Fibroblast of lung (primary cell): Measurements from ENCODE around the gene FKBP15. TPM values are rescaled to one million over a fixed set of nuclear protein-coding genes. Genes with fewer than 3 reads are reported as not detected.

ENCODE experiments used
- DNase-seq, 2 donors: peaks; one replicate each; pipeline versions ENCODE4 v3.0.0 to v3.0.0-alpha.2; 2010; ENCODE audit warnings: low read depth in 2 of 2
- H2AFZ ChIP-seq: 2 replicates; pipeline ENCODE4 v1.5.1; 2012; ENCODE audit warnings: low read length, control low read depth, inconsistent platforms
- H3K27ac ChIP-seq: 2 replicates; pipeline ENCODE4 v1.5.1; 2011; ENCODE audit warnings: low read length, control low read depth; ENCODE audit not compliant: insufficient read depth
- H3K27me3 ChIP-seq: 2 replicates; pipeline ENCODE4 v1.5.1; 2011; ENCODE audit warnings: mild to moderate bottlenecking, low read length; ENCODE audit not compliant: control insufficient read depth, insufficient read depth
- H3K36me3 ChIP-seq: 2 replicates; pipeline ENCODE4 v1.5.1; 2011; ENCODE audit warnings: low read length; ENCODE audit not compliant: control insufficient read depth, insufficient read depth
- H3K4me1 ChIP-seq: 2 replicates; pipeline ENCODE4 v1.5.1; 2011; ENCODE audit warnings: low read length; ENCODE audit not compliant: control insufficient read depth, insufficient read depth; ENCODE audit errors: extremely low read depth
- H3K4me2 ChIP-seq: 2 replicates; pipeline ENCODE4 v1.5.1; 2011; ENCODE audit warnings: low read length, control low read depth; ENCODE audit not compliant: insufficient read depth; ENCODE audit errors: extremely low read depth
- H3K4me3 ChIP-seq, 4 experiments: fragments of 200-600 bp in 1 of 4; sonication (generic) in 1 of 4; replicated peaks in 1 of 4; 2 replicates each; pipeline ENCODE4 v1.5.1; 2011 to 2016; ENCODE audit warnings: low read length in 4 of 4, low read depth in 3 of 4, mild to moderate bottlenecking in 3 of 4, control low read depth in 2 of 4, inconsistent platforms in 1 of 4, mixed read lengths in 1 of 4; ENCODE audit not compliant: insufficient read depth in 1 of 4; ENCODE audit errors: control extremely low read depth in 1 of 4
- H3K79me2 ChIP-seq: 2 replicates; pipeline ENCODE4 v1.5.1; 2012; ENCODE audit warnings: mild to moderate bottlenecking, low read length, inconsistent platforms; ENCODE audit not compliant: control insufficient read depth, insufficient read depth
- H3K9ac ChIP-seq: 2 replicates; pipeline ENCODE4 v1.5.1; 2011; ENCODE audit warnings: mild to moderate bottlenecking, low read length, control low read depth; ENCODE audit not compliant: insufficient read depth
- H3K9me3 ChIP-seq: 2 replicates; pipeline ENCODE4 v1.5.1; 2012; ENCODE audit warnings: low read depth, low read length; ENCODE audit not compliant: control insufficient read depth, insufficient read depth
- H4K20me1 ChIP-seq: 2 replicates; pipeline ENCODE4 v1.5.1; 2011; ENCODE audit warnings: low read length; ENCODE audit not compliant: control insufficient read depth, insufficient read depth; ENCODE audit errors: extremely low read depth
- CTCF ChIP-seq, 2 donors: IDR thresholded peaks in 1 of 2; conservative IDR thresholded peaks in 1 of 2; 1 replicate in 1 of 2; 2 replicates in 1 of 2; pipeline ENCODE4 v1.5.1; 2011 to 2012; ENCODE audit warnings: low read length in 2 of 2, control low read depth in 1 of 2, inconsistent platforms in 1 of 2, low read depth in 1 of 2, mild to moderate bottlenecking in 1 of 2
- EZH2 ChIP-seq: IDR thresholded peaks from 2 replicates; pipeline ENCODE4 v1.5.1; 2012; ENCODE audit warnings: low read length, control low read depth, mild to moderate bottlenecking; ENCODE audit errors: missing control alignments
- polyA plus RNA-seq, 2 donors: library from polyadenylated mRNA; depleted of rRNA in 1 of 2; stranded (reverse) in 1 of 2; unstranded in 1 of 2; fragments of >200 nt; gene quantifications; 2 replicates each; pipeline ENCODE4 v1.2.1, GENCODE V29; 2011 to 2012; ENCODE audit warnings: missing spikeins in 1 of 2
- total RNA-seq: library from RNA; depleted of rRNA; stranded (reverse); fragments of >200 nt; gene quantifications from 2 replicates; pipeline ENCODE4 v1.2.1, GENCODE V29; 2014

Gene FKBP15
- total and polyA plus RNA-seq, 2 donors (not counting 1 experiment from before 2014, with no cell fraction given), result 21.0 to 25.3 TPM

DNA sequence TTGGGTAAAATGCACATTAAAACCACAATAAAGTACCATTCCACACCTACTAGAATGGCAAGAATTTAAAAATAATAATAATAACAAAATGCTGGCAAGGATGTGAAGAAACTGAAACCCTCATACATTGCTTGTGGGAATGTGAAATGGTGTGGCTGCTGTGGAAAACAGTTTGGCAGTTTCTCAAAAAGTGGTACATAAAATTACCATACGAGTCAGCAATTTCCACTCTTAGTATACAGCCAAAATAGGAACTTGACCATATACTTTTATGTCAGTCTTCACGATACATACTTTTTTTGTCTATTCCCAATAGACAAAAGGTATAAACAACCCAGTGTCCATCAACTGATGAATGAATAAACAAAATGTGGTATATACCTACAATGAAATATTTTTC is 15.6 kb downstream of the FKBP15 start:
- peak in 1 of 2 donors; percentile 14 for DNase-seq
- no peak overlapping the region for H3K4me3 ChIP-seq
- no peaks in the 10 kb centered on the region for H3K27me3 ChIP-seq
- TF ChIP-seq EZH2, result no peak
- no peak for TF ChIP-seq CTCF (conservative IDR thresholded peaks at IDR 0.05 in 1 of 2, IDR thresholded peaks at IDR 0.05 in 1 of 2; ENCODE audit: low read depth in 1 of 2, low read length in 2 of 2)
- no peaks in the 10 kb centered on the region for H3K4me1 ChIP-seq
- H4K20me1 ChIP-seq, result no peaks in the 10 kb centered on the region
- H3K9ac ChIP-seq, result no peak overlapping the region
- no peaks in the 10 kb centered on the region for H3K9me3 ChIP-seq
- no peaks in the 10 kb centered on the region for H3K79me2 ChIP-seq
- no peak overlapping the region for H2AFZ ChIP-seq
- no peak overlapping the region for H3K27ac ChIP-seq
- peaks cover 3% of the 10 kb centered on the region for H3K36me3 ChIP-seq
- H3K4me2 ChIP-seq, result no peak overlapping the region

DNA sequence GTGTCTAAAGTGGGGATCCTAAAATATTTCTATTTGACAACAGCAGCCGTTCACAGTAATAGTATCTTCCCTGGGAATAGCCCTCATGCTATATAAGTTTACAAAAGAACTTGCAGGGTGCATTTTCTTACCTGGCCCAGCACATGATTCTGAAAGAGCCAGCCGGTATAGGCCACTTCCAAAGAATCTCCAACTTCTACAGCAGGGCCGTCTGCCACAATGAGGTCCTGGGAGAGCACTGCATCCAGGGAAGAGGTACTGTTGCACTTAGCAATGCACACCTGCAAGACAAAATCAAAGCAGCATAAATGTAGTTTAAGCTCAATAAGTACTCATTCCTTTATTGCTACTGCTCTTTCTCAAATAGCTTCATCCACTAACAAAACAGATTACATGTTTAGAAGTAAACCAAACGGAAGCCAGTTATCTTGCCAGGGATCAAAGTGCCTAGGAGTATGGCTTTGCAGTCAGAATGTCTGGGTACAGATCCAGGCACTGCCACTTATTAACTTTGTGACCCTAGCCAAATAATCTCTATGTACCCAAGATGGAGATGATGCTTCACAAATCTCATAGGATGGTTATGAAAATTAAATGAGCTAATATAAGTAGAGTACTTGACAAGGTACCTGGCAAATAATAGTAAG is 21.3 kb downstream of the FKBP15 start:
- H3K4me3 ChIP-seq, result no peak overlapping the region
- no peaks in the 10 kb centered on the region for H3K27me3 ChIP-seq
- TF ChIP-seq CTCF (conservative IDR thresholded peaks at IDR 0.05 in 1 of 2, IDR thresholded peaks at IDR 0.05 in 1 of 2; ENCODE audit: low read depth in 1 of 2, low read length in 2 of 2), result no peak
- TF ChIP-seq EZH2, result no peak
- H2AFZ ChIP-seq, result no peak overlapping the region
- H3K4me2 ChIP-seq, result no peak overlapping the region
- H3K9ac ChIP-seq, result no peak overlapping the region
- no peaks in the 10 kb centered on the region for H4K20me1 ChIP-seq
- DNase-seq, result no peak
- H3K36me3 ChIP-seq, result peaks cover 3% of the 10 kb centered on the region
- no peak overlapping the region for H3K27ac ChIP-seq
- no peaks in the 10 kb centered on the region for H3K9me3 ChIP-seq
- H3K4me1 ChIP-seq, result no peaks in the 10 kb centered on the region
- no peaks in the 10 kb centered on the region for H3K79me2 ChIP-seq

DNA sequence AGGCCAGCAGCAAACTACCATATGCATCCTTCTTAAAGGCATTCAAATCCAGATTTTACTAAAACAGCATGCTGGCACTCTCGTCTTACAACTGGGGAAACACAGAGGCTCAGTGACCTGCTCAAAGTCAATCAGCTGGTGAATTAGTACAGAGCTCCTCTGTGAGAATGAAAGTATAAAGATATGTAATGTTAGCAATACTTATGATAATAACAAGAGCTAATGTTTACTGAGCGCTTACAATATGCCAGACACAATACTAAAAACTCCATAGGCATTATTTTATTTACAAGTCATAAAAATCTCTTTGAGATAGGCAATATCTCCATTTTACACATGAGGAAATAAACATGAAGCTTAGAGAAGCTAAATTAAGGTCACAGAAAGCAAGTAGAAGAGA is 28.6 kb downstream of the FKBP15 start:
- Histone ChIP-seq H3K9ac (no peak overlapping the region), H3K4me1 (peaks cover 9% of the 10 kb centered on the region), H2AFZ (no peak overlapping the region), H3K27me3 (no peaks in the 10 kb centered on the region), H3K4me3 (no peak overlapping the region), H3K4me2 (no peak overlapping the region), H3K79me2 (no peaks in the 10 kb centered on the region), H3K36me3 (no peaks in the 10 kb centered on the region), H3K9me3 (no peaks in the 10 kb centered on the region), H4K20me1 (no peaks in the 10 kb centered on the region), H3K27ac (no peak overlapping the region)
- TF ChIP-seq CTCF (conservative IDR thresholded peaks at IDR 0.05 in 1 of 2, IDR thresholded peaks at IDR 0.05 in 1 of 2; ENCODE audit: low read depth in 1 of 2, low read length in 2 of 2) (no peak), EZH2 (no peak)
- DNase-seq, result no peak
